HG03139 (cell line): ENCODE measurements around the gene DLL3.
"Not testable (repeated sequence)": the region's sequence is repeated elsewhere in the genome, so short reads cannot be mapped to it uniquely, and the experiment has no call there.

Experiments used
- ATAC-seq: cut with Tn5 transposase; IDR thresholded peaks from one replicate; pipeline ENCODE4 v1.9.1; 2021; ENCODE audit not compliant: unreplicated experiment

DLL3 gene, protein sequence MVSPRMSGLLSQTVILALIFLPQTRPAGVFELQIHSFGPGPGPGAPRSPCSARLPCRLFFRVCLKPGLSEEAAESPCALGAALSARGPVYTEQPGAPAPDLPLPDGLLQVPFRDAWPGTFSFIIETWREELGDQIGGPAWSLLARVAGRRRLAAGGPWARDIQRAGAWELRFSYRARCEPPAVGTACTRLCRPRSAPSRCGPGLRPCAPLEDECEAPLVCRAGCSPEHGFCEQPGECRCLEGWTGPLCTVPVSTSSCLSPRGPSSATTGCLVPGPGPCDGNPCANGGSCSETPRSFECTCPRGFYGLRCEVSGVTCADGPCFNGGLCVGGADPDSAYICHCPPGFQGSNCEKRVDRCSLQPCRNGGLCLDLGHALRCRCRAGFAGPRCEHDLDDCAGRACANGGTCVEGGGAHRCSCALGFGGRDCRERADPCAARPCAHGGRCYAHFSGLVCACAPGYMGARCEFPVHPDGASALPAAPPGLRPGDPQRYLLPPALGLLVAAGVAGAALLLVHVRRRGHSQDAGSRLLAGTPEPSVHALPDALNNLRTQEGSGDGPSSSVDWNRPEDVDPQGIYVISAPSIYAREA

DNA sequence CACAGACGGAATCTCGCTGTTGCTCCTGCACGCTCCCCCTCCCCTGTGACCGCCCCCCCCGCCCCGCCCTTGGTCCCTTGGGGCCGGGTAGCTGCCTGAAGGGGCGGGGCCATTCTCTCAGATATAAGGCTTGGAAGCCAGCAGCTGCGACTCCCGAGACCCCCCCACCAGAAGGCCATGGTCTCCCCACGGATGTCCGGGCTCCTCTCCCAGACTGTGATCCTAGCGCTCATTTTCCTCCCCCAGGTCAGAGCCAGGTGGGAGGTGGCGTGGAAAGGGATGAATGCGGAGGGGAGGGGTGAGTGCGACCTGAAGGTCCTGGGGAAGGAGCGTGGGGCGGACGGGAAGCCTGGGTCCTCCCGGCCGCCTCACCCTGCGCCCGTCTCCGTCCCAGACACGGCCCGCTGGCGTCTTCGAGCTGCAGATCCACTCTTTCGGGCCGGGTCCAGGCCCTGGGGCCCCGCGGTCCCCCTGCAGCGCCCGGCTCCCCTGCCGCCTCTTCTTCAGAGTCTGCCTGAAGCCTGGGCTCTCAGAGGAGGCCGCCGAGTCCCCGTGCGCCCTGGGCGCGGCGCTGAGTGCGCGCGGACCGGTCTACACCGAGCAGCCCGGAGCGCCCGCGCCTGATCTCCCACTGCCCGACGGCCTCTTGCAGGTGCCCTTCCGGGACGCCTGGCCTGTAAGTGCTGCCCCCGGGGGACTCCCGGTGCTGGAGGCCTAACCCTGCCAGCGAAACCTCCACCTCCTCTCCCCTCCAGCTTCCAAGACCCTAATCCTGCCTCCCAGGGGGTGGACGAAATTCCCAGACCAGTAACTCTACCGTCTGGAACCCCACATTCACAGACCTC is at the start of gene DLL3:
TSS of gene DLL3 (plus strand) at position 150 of the 845 bp plus-strand sequence. CDS start at position 178, 28 bp downstream.
- no peak for ATAC-seq

DNA sequence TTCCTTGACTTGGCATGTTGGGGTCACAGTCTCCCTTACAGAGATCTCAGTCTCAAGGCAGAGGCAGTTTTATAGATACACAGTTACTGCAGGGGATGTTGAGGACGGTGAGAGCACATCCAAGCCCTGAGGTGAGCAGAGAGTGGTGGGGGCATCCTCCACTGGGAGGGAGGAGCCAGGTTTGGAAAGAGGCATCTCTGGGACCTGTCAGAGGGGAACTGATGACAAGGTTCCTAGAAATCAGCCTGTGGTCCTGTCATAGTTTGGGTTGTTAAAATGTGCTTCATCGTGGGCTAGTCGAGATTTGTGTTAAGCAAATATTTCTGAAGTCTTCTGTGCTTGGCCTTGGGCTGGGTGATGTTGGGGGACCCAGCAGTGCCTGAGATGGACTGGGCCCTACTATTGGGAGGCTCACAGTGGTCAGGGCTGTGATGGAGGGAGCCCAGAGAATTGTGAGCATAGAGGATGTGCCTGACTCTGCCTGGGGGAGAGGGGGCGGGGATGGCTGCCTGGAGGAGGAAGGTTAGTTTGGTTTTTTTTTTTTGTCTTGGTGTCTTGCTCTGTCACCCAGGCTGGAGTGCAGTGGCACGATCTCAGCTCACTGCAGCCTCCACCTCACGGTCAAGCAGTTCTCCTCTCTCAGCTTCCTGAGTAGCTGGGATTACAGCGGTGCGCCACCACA is 49.5 kb upstream of the DLL3 start:
- no peak for ATAC-seq

DNA sequence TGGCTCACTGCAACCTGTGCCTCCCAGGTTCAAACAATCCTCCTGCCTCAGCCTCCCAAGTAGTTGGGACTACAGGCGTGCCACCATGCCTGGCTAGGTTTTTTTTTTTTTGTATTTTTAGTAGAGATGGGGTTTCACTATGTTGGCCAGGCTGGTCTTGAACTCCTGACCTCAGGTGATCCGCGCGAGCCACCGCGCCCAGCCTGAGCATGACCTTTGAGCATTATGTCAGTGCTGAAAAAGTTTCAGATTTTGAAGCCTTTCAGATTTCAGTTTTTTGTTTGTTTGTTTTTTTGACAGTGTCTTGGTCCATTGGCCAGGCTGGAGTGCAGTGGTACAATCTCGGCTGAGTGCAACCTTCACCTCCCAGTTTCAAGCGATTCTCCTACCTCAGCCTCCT is 47.5 kb upstream of the DLL3 start:
- not testable (repeated sequence) for ATAC-seq

DNA sequence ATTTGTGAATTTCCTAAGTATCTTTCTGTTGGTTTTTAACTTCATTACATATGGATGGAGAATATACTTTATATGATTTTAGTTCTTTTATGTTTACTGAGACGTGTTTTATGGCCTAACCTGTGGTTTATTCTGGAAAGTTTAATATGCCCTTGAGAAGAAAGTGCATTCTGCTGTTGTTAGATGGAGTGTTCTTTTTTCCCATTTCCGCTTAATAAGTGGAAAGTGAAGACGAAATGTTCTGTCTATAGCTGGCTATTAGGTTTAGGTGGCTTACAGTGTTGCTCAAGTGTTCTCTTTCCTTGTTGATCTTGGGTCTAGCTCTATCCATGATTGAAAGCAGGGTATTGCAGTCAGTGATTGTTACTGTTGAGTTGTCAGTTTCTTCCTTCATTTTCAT is 35.3 kb upstream of the DLL3 start:
- ATAC-seq = no peak

DNA sequence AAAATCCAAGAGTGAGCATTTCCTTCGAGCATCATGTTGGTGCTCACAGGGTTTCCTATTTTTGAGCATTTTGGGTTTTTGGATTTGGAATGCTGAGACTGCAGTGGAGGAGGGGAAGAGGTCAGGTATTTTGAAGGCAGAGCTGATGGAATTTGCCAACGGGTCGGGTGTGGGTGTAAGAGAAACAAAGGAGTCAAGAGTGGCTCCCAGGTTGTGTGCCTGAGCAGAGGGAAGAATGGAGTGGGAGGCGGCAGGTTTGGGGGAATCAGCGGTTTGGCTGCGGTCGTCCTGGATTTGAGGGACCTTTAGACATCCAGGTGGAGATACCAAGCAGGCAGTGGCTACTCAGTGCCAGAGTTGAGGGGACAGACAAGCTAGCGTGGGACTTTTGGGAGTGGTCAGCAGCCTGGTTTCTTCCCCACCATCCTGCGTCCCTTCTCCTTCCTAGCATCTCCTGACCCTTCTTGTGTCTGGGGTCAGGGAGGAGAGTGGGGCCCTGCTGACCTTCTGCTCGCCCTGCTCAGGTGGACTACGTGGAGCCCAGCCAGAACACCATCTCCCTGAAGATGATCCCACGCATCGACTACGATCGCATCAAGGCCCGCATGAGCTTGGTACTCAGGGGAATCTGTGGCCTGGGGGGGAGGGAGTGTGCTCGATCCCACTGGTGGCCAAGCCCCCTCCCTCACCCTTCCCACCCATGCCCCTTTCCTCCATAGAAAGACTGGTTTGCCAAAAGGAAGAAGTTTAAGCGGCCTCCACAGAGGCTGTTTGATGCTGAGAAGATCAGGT is 32.6 kb upstream of the DLL3 start:
- no peak for ATAC-seq

DNA sequence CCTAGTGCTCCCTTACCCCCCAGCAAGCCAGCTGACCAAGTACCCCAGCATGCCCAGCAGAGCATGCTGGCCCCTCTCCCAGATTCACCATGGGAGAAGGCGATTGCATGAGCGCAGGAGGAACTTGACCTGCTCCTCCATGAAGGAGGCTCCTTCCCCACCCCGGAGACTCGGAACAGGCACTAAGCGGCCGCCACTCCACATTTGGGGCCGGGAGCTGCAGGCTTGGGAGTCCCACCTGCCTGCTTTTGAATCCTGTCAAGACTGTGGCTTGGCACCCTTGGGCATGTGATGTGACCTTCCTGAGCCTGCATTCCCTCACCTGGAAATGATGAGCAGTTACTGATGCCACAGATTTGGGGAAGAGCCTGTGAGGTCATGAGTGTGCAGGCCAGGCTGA is 30.8 kb upstream of the DLL3 start:
- no peak for ATAC-seq

DNA sequence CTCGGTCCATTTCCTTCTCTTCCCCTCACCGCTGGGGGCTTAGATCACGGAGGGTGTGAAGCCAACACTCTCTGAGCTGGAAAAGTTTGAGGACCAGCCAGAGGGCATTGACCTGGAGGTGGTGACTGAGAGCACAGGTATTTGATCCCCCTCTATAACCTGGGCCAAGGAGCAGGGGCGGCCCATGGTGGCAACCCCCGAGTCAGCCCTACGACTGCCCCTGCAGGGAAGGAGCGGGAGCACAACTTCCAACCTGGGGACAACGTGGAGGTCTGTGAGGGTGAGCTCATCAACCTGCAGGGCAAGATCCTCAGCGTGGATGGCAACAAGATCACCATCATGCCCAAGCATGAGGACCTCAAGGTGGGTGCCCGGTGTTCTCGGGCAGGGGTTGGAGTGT is 29.7 kb upstream of the DLL3 start:
- no peak for ATAC-seq

DNA sequence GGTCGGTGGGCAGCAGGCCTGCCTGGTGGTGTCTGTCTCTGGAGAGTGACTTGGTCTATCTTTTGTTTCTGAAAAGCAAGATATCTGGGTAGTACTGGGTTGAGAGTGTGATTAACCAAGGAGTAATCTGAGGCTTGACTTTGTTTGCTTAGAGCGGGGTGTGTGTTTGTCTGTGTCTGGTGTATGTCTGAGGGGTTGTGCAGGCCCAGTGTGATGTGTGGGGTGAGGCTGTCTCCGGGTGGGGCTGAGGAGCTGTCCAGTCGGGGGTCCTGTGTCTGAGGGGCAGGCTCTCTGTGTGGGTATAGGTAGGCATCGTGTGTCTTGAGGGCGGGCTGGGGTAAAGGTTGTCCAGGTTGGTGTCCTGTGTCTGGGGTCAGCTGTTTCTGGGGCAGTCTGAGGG is 29.2 kb upstream of the DLL3 start:
- ATAC-seq = no peak

DNA sequence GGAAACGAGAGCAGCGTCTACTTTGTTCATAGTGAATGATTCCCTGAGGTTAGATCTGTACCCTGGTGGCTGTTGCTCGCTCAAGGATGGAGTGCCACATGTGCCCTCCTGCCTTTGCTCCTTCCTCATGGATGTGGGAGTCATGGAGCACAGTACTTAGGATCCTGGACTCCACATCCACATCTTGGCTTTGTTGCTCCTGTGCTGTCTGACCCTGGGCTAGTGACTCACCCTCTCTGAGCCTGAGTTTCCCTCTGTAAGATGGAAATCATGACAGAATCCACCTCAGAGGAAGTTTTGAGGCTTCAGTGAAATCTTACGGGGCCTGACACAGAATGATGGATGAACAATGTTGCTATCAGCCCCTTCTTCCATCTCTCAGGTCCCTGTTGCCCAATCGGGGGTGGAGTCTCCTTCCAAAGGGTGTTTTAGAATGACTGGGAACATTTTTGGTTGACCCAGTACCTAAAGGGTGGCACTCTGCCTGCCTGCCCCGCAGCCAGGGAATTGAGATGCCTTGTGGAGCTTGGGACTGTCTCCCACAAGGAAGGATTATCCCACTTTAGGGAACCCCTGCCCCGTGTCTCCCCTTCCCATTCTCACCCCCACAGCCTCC is 27.9 kb upstream of the DLL3 start:
- no peak for ATAC-seq

DNA sequence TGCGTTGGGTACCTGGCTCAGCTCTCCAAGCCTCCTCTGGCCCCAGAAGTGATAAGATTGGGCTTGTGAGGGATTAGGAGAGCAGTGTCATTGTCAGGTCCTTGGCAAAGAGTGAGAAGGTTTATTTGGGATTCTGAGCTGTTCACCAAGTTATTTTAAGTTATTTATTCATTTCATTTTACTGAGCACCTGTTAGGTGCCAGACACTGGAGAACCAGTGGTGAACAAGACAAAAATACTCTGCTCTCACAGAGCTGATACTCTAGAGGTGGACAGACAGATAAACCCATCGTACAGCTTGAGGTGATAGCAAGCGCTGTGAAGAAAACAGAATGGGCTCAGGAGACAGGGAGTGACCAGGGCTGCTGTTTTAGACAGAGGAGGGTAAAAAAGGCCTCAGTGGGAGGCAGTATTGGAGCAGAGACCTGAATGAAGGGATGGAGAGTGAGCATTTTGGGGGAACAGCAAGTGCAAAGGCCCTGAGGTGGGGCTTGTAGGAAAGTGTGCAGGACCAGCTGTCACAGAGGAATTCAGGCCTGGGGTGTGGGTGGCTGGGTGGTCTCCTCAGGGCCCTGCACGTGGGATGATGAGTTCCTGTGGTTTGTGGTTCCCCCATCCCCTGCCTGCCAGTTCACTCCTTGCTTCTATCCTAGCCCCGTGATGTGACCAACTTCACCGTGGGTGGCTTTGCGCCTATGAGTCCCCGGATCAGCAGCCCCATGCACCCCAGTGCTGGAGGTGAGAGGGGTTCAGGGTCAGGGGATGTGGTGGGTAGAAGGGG is 26.8 kb upstream of the DLL3 start:
- no peak for ATAC-seq

DNA sequence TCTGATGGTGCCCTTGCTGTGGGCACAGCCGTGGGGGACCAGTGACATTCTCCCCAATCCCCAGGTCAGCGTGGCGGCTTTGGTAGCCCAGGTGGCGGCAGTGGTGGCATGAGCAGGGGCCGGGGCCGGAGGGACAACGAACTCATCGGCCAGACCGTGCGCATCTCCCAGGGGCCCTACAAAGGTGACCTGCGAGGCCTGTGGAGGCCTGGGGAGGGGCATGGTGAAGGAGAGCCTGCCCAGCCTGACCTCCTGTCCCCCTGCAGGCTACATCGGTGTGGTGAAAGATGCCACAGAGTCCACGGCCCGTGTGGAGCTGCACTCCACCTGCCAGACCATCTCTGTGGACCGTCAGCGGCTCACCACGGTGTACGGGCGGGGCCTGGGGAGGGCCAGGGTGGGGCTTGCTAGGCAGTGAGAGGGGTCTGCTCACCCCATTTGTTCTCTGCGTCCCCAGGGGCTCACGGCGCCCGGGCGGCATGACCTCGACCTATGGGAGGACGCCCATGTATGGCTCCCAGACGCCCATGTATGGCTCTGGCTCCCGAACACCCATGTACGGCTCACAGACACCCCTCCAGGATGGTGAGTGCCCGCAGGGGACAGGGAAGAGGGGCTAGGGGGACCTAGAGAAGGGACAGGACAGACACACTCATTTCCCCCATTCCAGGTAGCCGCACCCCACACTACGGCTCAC is 25.9 kb upstream of the DLL3 start:
- no peak for ATAC-seq

DNA sequence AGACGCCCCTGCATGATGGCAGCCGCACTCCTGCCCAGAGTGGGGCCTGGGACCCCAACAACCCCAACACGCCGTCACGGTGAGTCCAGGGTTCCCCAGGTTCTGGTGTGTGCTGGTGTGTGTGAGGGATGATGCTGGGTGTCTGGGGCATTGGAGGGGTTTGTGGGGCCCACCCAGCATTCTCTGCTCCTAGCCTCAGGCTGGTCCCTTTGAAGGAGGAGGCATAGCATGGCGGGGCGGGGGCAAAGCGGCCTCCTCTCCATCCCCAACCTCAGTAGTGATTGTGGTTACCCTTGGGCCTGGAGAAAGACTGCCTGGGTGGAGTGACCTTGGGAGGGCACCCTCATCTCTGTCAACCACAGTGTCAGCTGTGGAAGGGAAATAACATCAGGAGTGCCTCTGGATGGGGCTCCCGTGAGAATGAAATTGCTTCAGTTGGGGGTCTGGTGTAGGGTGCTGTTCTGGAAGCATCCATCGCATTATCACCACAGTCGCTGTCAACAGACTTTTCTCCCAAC is 25.2 kb upstream of the DLL3 start:
- no peak for ATAC-seq

DNA sequence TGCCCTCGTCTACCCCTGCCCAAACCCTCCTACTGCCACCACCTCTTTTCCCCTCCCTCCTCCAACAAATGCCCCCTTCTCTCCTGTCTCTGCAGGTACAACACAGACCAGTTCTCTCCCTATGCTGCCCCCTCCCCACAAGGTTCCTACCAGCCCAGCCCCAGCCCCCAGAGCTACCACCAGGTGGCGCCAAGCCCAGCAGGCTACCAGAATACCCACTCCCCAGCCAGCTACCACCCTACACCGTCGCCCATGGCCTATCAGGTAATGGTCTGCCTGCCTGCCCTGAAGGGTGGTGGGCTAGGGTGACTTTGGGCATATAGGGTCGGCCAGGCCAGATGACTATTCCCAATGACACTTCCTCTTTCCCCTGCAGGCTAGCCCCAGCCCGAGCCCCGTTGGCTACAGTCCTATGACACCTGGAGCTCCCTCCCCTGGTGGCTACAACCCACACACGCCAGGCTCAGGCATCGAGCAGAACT is 24.6 kb upstream of the DLL3 start:
- ATAC-seq = no peak

DNA sequence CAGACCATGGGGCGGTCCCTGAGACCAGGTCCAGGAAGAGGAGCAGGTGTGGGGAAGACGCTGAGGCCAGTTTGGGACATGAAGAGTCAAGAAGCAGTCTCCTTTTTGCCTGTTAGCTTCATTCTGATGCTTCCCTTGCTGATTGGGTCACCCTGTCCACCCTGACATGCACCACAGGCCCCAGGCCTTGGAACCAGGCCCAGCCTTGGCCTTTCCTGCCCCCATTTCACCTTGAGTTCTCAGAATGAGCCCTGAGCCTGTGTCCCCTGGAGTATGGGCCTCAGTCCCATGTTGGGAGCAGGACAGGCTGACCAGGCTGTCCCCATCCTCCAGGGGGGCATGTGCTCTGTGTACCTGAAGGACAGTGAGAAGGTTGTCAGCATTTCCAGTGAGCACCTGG is 23.0 kb upstream of the DLL3 start:
- no peak for ATAC-seq

DNA sequence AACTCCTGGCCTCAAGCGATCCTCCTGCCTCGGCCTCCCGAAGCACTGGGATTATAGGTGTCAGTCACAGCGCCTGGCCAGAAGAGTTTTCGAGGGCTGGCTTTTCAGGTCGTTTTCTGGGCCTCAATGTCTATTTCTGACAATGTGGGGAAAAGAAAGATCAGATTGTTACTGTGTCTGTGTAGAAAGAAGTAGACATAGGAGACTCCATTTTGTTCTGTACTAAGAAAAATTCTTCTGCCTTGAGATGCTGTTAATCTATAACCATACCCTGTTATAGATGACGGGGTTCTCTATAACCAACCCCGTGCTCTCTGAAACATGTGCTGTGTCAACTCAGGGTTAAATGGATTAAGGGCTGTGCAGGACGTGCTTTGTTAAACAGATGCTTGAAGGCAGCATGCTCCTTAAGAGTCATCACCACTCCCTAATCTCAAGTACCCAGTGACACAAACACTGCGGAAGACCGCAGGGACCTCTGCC is 19.4 kb upstream of the DLL3 start:
- not testable (repeated sequence) for ATAC-seq

DNA sequence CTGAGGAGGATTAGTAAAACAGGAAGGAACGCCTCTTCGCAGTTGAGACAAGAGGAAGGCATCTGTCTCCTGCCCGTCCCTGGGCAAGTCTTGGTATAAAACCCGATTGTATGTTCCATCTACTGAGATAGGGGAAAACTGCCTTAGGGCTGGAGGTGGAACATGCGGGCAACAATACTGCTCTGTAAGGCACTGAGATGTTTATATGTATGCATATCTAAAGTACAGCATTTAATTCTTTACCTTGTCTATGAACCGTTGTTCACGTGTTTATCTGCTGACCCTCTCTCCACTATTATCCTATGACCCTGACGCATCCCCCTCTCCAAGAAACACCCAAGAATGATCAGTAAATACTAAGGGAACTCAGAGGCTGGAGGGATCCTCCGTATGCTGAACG is 18.8 kb upstream of the DLL3 start:
- ATAC-seq = no peak

DNA sequence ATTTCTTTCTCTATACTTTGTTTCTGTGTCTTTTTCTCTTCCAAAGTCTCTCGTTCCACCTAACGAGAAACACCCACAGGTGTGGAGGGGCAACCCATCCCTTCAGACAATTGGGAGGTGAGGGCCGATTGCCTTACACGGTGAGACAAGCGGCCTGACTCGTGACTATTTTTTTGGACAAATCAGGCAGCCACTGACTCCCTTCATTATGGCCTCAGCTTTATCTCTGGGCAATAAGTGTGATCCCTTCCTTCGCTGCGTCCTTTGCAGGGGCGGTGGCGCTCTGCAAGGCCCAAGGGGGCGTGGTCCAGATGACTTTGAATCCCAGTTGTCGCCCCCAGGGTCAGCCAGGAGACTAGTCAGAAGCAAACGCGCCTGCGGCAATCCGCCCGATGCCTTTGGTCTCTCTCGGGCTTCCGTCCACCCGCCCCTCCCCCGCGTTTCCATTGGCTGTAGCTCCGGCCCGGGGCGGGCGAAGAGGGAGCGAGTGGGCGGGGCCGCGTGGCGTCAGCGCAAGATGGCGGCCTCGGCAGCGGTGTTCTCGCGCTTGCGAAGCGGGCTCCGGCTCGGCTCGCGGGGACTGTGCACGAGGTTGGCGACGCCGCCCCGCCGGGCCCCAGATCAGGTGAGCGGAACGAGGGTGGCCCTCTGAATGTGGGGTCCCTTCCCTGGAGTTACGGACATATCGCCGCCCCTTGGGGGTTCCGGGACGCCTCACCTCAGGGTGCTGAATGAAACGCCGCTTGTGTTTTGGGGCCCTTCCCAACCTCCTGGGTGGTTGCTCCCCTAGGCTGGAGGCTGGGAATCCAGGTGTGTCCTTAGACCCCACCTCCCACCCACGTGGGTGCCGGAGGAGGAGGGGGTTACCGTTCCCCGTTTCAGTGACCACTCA is 18.2 kb upstream of the DLL3 start, which contains the start of gene TIMM50:
TSS of gene TIMM50 (plus strand) at position 502 of the 892 bp plus-strand sequence. CDS start at position 518, 16 bp downstream.
- ATAC-seq = peak; percentile 89
